ENCODE measurements around the gene LEO1. TPM values are rescaled to one million over a fixed set of nuclear protein-coding genes. Genes with fewer than 3 reads are reported as not detected.

LEO1 gene
- total RNA-seq, 1 donor from 2014 or later, result 19.9 TPM

- no peak for DNase-seq (ENCODE audit: low read depth)
- Histone ChIP-seq H3K4me3 (ENCODE audit: low read depth, low read length) (no peak overlapping the region), H3K27me3 (ENCODE audit: control insufficient read depth, insufficient read depth, low read length) (no peaks in the 10 kb centered on the region), H3K36me3 (ENCODE audit: control insufficient read depth, insufficient read depth, low read length) (peaks cover 7% of the 10 kb centered on the region)
- TF ChIP-seq CTCF (IDR thresholded peaks at IDR 0.05; ENCODE audit: insufficient read depth, low read length, poor library complexity, severe bottlenecking), result no peak
Measured at GRCh38 chr15:51952805-51953204, 18.8 kb downstream of the LEO1 start.

GRCh38 chr15:51947124-51947523, 24.5 kb downstream of the LEO1 start:
- DNase-seq (ENCODE audit: low read depth), result no peak
- H3K36me3 ChIP-seq (ENCODE audit: control insufficient read depth, insufficient read depth, low read length), result peaks cover 7% of the 10 kb centered on the region
- no peak for TF ChIP-seq CTCF (IDR thresholded peaks at IDR 0.05; ENCODE audit: insufficient read depth, low read length, poor library complexity, severe bottlenecking)
- H3K4me3 ChIP-seq (ENCODE audit: low read depth, low read length), result no peak overlapping the region
- no peaks in the 10 kb centered on the region for H3K27me3 ChIP-seq (ENCODE audit: control insufficient read depth, insufficient read depth, low read length)

- Histone ChIP-seq H3K4me3 (ENCODE audit: low read depth, low read length) (no peak overlapping the region), H3K36me3 (ENCODE audit: control insufficient read depth, insufficient read depth, low read length) (no peaks in the 10 kb centered on the region), H3K27me3 (ENCODE audit: control insufficient read depth, insufficient read depth, low read length) (no peaks in the 10 kb centered on the region)
- TF ChIP-seq CTCF (IDR thresholded peaks at IDR 0.05; ENCODE audit: insufficient read depth, low read length, poor library complexity, severe bottlenecking), result no peak
- DNase-seq (ENCODE audit: low read depth), result no peak
Measured at GRCh38 chr15:51939216-51939615, 32.4 kb downstream of the LEO1 start.

GRCh38 chr15:51938286-51938685, 33.3 kb downstream of the LEO1 start:
- TF ChIP-seq CTCF (IDR thresholded peaks at IDR 0.05; ENCODE audit: insufficient read depth, low read length, poor library complexity, severe bottlenecking), result no peak
- Histone ChIP-seq H3K4me3 (ENCODE audit: low read depth, low read length) (no peak overlapping the region), H3K36me3 (ENCODE audit: control insufficient read depth, insufficient read depth, low read length) (no peaks in the 10 kb centered on the region), H3K27me3 (ENCODE audit: control insufficient read depth, insufficient read depth, low read length) (no peaks in the 10 kb centered on the region)
- no peak for DNase-seq (ENCODE audit: low read depth)

- DNase-seq (ENCODE audit: low read depth), result no peak
- H3K36me3 ChIP-seq (ENCODE audit: control insufficient read depth, insufficient read depth, low read length), result no peaks in the 10 kb centered on the region
- TF ChIP-seq CTCF (IDR thresholded peaks at IDR 0.05; ENCODE audit: insufficient read depth, low read length, poor library complexity, severe bottlenecking), result no peak
- H3K27me3 ChIP-seq (ENCODE audit: control insufficient read depth, insufficient read depth, low read length), result no peaks in the 10 kb centered on the region
- no peak overlapping the region for H3K4me3 ChIP-seq (ENCODE audit: low read depth, low read length)
Measured at GRCh38 chr15:51936105-51936478, 35.5 kb downstream of the LEO1 start.

- Histone ChIP-seq H3K36me3 (ENCODE audit: control insufficient read depth, insufficient read depth, low read length) (peaks cover 1% of the 10 kb centered on the region), H3K4me3 (ENCODE audit: low read depth, low read length) (no peak overlapping the region), H3K27me3 (ENCODE audit: control insufficient read depth, insufficient read depth, low read length) (no peaks in the 10 kb centered on the region)
- DNase-seq (ENCODE audit: low read depth), result no peak
- TF ChIP-seq CTCF (IDR thresholded peaks at IDR 0.05; ENCODE audit: insufficient read depth, low read length, poor library complexity, severe bottlenecking), result no peak
Measured at GRCh38 chr15:51935466-51936104, 36.0 kb downstream of the LEO1 start.
